Activated T-cell treated with anti-CD3 and anti-CD28 coated beads, Interleukin-2, amount 50 U/mL, for 4 hours (primary cell): ENCODE results near the gene TMCC2. TPM values are rescaled to one million over a fixed set of nuclear protein-coding genes. Genes with fewer than 3 reads are reported as not detected.

Experiments used
- ATAC-seq, 2 donors: fragments of 200-7000 bp; cut with Tn5 transposase; one replicate each; pipeline ENCODE4 v1.10.0; 2021
- DNase-seq: peaks from one replicate; pipeline ENCODE4 v3.0.0-alpha.2; 2020
- H3K27me3 Mint-ChIP-seq: one replicate; pipeline ENCODE4 v1.8.0; 2021; ENCODE audit warnings: low read depth, mixed read lengths
- H3K36me3 Mint-ChIP-seq: one replicate; pipeline ENCODE4 v1.8.0; 2022; ENCODE audit warnings: mixed read lengths; ENCODE audit not compliant: insufficient read depth
- H3K4me1 Mint-ChIP-seq: one replicate; pipeline ENCODE4 v1.8.0; 2021; ENCODE audit warnings: low read depth, mixed read lengths
- H3K4me3 Mint-ChIP-seq: one replicate; pipeline ENCODE4 v1.8.0; 2021; ENCODE audit warnings: mild to moderate bottlenecking, moderate library complexity, mixed read lengths
- H3K9me3 Mint-ChIP-seq: one replicate; pipeline ENCODE4 v1.8.0; 2021; ENCODE audit warnings: mixed read lengths
- total RNA-seq, 3 donors: library from RNA; stranded (reverse); gene quantifications; one replicate each; pipeline ENCODE4 v1.2.1, GENCODE V29; 2021

The TMCC2 gene
- total RNA-seq, 3 donors from 2014 or later: 7.8 to 13.6 (median 11.5) TPM

GRCh38 chr1:205237526-205238484 is 10.1 kb downstream of the TMCC2 start:
- DNase-seq (peak; percentile 19), ATAC-seq (peak; percentile 89 to 91)
- Mint-ChIP-seq H3K4me3 (peak overlapping the region; percentile 46), H3K4me1 (peaks cover 22% of the 10 kb centered on the region), H3K27me3 (no peaks in the 10 kb centered on the region), H3K9me3 (no peaks in the 10 kb centered on the region), H3K36me3 (no peaks in the 10 kb centered on the region)

GRCh38 chr1:205239078-205239477 is 11.3 kb downstream of the TMCC2 start:
- no peaks in the 10 kb centered on the region for H3K9me3 Mint-ChIP-seq
- H3K4me1 Mint-ChIP-seq: peaks cover 16% of the 10 kb centered on the region
- H3K27me3 Mint-ChIP-seq: no peaks in the 10 kb centered on the region
- ATAC-seq (no peak), DNase-seq (no peak)
- H3K4me3 Mint-ChIP-seq: no peak overlapping the region
- H3K36me3 Mint-ChIP-seq: no peaks in the 10 kb centered on the region

DNA sequence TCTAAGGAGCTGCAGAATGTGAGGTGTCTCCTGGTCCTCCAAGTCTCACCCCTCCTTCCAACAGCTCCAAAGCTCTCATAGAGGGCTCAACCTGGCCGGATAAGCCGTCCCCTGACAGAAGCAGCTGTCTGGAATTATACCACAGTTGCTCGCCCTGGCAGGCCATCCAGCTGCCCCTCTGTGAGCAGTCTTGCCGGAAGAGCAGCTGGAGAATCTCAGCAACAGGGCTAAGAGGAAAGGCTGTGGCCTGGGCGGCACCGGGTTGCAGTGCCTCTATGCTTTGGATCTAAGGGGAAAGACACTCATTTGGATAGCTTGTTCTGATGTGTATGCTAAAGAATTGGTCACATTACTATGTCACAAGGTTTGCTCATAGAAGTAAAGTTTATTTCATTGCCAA is 12.4 kb downstream of the TMCC2 start:
- ATAC-seq (no peak), DNase-seq (no peak)

DNA sequence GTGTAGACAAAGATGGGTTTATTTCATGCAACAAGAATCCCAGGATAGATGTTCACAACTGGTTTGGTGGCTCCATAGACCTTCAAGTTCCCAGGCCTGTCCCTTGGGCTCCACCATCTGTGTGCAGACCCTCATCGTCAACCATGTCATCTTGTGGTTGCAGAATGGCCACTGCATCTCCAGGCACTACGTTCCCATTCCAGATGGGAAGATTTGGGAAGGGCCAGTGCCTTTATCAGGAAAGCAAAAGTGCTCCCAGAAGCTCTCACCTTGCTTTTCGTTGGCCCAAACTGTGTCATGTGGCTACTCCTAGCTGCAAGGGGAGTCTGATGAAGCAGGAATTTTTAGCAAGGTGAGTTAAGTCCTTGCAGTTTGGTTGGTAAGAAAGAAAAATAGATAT is 12.8 kb downstream of the TMCC2 start:
- Mint-ChIP-seq H3K36me3 (no peaks in the 10 kb centered on the region), H3K27me3 (no peaks in the 10 kb centered on the region), H3K4me3 (no peak overlapping the region), H3K4me1 (peaks cover 16% of the 10 kb centered on the region), H3K9me3 (no peaks in the 10 kb centered on the region)
- no peak for ATAC-seq
- no peak for DNase-seq

More for the DNA sequence above, 12.4 kb downstream of the TMCC2 start:
- Mint-ChIP-seq H3K4me3 (no peak overlapping the region), H3K9me3 (no peaks in the 10 kb centered on the region), H3K36me3 (no peaks in the 10 kb centered on the region), H3K4me1 (peaks cover 16% of the 10 kb centered on the region), H3K27me3 (no peaks in the 10 kb centered on the region)

- no peak overlapping the region for H3K4me3 Mint-ChIP-seq
- no peaks in the 10 kb centered on the region for H3K36me3 Mint-ChIP-seq
Measured at GRCh38 chr1:205241366-205242030, 13.8 kb downstream of the TMCC2 start.

GRCh38 chr1:205243350-205244191 is 15.8 kb downstream of the TMCC2 start:
- Mint-ChIP-seq H3K27me3 (no peaks in the 10 kb centered on the region), H3K9me3 (no peaks in the 10 kb centered on the region), H3K4me1 (peaks cover 4% of the 10 kb centered on the region), H3K4me3 (no peak overlapping the region), H3K36me3 (no peaks in the 10 kb centered on the region)
- ATAC-seq (no peak), DNase-seq (no peak)

More at GRCh38 chr1:205241366-205242030, 13.8 kb downstream of the TMCC2 start:
- H3K27me3 Mint-ChIP-seq: no peaks in the 10 kb centered on the region
- no peaks in the 10 kb centered on the region for H3K9me3 Mint-ChIP-seq
- peaks cover 19% of the 10 kb centered on the region for H3K4me1 Mint-ChIP-seq
- no peak for DNase-seq
- ATAC-seq: no peak

DNA sequence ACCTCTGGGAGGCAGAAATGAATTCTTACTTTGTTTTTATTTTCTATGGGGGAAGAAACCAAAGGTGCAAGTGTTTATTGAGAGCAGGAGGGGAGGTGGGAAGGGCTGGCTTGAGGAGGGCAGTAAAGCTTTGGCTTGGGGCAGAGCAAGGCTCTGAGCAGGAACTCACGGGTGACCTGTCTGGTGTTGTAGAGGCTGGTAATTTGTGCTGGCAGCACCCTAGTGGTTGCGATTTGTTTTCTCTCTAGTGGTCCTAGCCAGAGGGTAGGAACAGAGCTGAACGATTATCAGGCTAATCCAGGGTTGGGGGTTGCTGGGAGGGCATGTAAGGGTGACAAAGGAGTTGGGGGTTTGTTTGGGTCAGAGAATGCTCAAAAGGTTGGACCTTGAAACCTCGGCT is 16.6 kb downstream of the TMCC2 start:
- Mint-ChIP-seq H3K4me1 (peaks cover 3% of the 10 kb centered on the region), H3K36me3 (no peaks in the 10 kb centered on the region), H3K9me3 (no peaks in the 10 kb centered on the region), H3K4me3 (no peak overlapping the region), H3K27me3 (no peaks in the 10 kb centered on the region)
- no peak for ATAC-seq
- DNase-seq: no peak

GRCh38 chr1:205245096-205245495 is 17.4 kb downstream of the TMCC2 start:
- H3K4me3 Mint-ChIP-seq: no peak overlapping the region
- H3K4me1 Mint-ChIP-seq: peaks cover 3% of the 10 kb centered on the region
- H3K9me3 Mint-ChIP-seq: no peaks in the 10 kb centered on the region
- H3K27me3 Mint-ChIP-seq: no peaks in the 10 kb centered on the region
- DNase-seq: no peak
- ATAC-seq: no peak
- no peaks in the 10 kb centered on the region for H3K36me3 Mint-ChIP-seq

DNA sequence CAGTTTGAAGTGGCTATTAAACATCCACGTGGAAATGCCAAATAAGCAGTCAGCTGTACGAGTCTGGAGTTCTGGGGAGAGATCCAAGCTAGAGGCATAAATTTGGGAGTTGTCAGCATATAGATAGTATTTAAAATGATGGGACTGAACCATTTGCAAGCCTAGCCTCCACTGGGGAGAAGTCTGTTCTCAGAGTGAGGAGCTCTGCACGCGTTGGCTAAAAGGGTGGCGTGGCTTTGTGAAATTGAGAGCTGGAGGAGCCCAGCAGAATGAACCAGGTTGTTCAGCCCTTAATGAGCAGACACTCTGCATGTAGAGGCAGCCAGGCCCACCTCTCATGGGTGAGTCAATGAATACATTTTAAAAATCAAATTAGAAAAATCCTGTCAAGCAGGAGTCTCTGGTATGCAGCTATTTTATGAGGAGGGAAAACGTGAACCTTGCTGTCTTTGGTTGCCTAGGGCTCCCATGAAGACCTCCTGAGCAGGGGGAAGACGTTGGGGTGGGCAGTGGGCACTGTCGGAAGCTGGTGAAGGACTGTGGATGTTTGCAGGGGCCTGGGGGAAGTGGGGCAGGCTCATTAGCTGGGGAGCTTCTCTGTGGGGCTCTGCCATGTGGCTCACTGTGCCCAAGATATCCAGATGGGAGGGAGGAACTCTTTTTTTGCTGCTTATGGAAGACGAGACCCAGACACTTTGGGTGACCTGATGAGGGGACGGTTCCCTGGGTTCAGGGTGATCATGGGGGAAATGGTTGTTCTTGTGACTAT is 18.8 kb downstream of the TMCC2 start:
- no peak for ATAC-seq
- no peaks in the 10 kb centered on the region for H3K27me3 Mint-ChIP-seq
- no peaks in the 10 kb centered on the region for H3K36me3 Mint-ChIP-seq
- H3K4me1 Mint-ChIP-seq: peaks cover 3% of the 10 kb centered on the region
- no peaks in the 10 kb centered on the region for H3K9me3 Mint-ChIP-seq
- H3K4me3 Mint-ChIP-seq: no peak overlapping the region
- no peak for DNase-seq

DNA sequence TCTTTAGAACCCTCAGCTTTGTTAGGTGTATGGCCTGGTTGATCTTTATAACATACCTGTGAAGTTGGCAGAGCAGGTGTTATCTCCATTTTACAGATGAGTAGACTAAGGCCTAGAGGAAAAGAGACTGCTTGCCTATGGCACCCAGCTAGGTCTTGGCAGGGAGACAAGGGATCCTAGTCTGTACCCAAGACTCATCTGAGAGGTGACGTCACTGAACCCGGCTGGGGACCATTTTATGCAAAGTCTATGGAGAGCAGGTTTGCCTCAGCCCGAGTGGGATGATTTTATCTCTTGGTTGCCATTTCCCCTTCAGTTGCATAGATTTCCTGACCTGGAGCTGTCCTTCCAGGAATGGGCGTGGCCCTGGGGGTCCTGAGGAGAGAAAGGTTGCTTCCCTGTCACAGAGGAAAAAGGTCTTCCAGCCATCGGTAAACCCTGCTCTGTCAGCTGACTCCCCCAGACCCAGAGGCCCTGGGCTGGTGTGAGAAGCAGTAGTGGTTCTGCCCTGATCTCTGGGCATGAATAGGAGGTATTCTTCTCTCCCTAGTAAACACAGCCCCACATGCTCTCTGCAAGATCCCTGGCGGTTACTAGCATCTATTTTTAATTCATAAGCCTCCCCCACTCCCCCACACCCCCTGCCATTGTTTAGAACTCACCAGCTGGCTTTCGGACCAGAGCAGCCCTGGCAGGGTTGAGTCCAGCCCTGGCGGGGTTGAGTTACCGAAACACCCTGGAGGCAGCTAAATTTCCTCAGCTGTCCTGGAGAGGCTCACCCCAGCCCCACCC is 19.6 kb downstream of the TMCC2 start:
- H3K9me3 Mint-ChIP-seq: no peaks in the 10 kb centered on the region
- H3K4me1 Mint-ChIP-seq: peaks cover 3% of the 10 kb centered on the region
- H3K36me3 Mint-ChIP-seq: no peaks in the 10 kb centered on the region
- no peak for ATAC-seq
- H3K4me3 Mint-ChIP-seq: no peak overlapping the region
- H3K27me3 Mint-ChIP-seq: no peaks in the 10 kb centered on the region
- no peak for DNase-seq

GRCh38 chr1:205248793-205249601 is 21.3 kb downstream of the TMCC2 start:
- H3K4me1 Mint-ChIP-seq: peaks cover 3% of the 10 kb centered on the region
- no peak for DNase-seq
- no peaks in the 10 kb centered on the region for H3K9me3 Mint-ChIP-seq
- no peak overlapping the region for H3K4me3 Mint-ChIP-seq
- no peak for ATAC-seq
- H3K36me3 Mint-ChIP-seq: no peaks in the 10 kb centered on the region
- no peaks in the 10 kb centered on the region for H3K27me3 Mint-ChIP-seq

- Mint-ChIP-seq H3K4me3 (no peak overlapping the region), H3K4me1 (peaks cover 3% of the 10 kb centered on the region), H3K36me3 (no peaks in the 10 kb centered on the region), H3K27me3 (no peaks in the 10 kb centered on the region), H3K9me3 (no peaks in the 10 kb centered on the region)
- no peak for DNase-seq
- ATAC-seq: no peak
Measured at GRCh38 chr1:205249651-205250050, 21.9 kb downstream of the TMCC2 start.
